Measurements from ENCODE around the gene ADAM10.

Gene ADAM10

DNA sequence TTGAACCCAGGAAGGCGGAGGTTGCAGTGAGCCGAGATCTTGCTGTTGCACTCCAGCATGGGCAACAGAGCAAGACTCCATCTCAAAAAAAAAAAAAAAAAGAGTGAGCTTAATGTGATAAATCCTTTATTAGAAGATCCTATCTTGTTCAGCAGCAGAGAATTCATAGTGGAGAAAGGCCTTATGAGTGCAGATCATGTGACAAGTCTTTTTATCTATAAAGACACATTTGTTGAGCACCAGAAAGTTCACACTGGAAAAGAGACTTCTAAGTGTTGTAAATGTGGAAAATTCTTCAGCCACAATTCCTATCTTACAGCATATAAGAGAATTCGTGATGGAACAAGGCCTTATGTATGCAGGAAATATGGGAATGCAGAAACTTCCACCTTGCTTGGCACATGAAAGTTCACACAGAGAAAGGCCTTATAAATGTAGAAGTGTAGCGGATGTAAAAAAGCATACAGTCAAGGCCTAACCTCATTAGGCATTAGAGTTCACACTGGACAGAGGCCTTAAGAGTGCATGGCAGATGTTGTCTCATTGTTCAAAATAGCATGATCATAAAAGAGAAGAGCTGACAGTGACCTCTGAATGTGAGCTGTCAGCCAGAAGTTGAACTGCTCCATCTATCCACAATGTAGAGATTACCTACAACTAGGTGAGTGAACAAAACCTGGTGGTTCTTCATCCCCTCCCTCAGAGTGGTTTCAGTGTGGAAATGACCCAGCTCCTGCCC, 16.7 kb downstream of the ADAM10 start:
- Histone ChIP-seq H3K9ac (ENCODE audit: low read depth, low read length, poor library complexity) (no peak overlapping the region), H3K9me3 (replicated peaks in 1 of 2; ENCODE audit: control insufficient read depth in 2 of 2, insufficient read depth in 1 of 2, low read depth in 1 of 2, low read length in 2 of 2) (peaks cover 0 to 2% of the 10 kb centered on the region in 2 donors), H4K8ac (ENCODE audit: low read depth, low read length) (no peak overlapping the region), H3K79me1 (ENCODE audit: low read depth, low read length) (no peaks in the 10 kb centered on the region), H2AFZ (ENCODE audit: low read length) (no peak overlapping the region), H2BK12ac (ENCODE audit: low read length) (no peak overlapping the region), H3K4me1 (ENCODE audit: control insufficient read depth in 2 of 2, insufficient read depth in 1 of 2, low read depth in 1 of 2, low read length in 2 of 2) (peaks cover 0 to 2% of the 10 kb centered on the region in 2 donors), H3K4me2 (ENCODE audit: insufficient read depth, low read length, poor library complexity, severe bottlenecking) (no peak overlapping the region), H3K36me3 (replicated peaks in 1 of 2; ENCODE audit: control insufficient read depth in 2 of 2, insufficient read depth in 2 of 2, low read length in 2 of 2) (peaks cover 0 to 10% of the 10 kb centered on the region in 2 donors), H3K14ac (ENCODE audit: low read length) (no peak overlapping the region), H2BK120ac (ENCODE audit: low read depth, low read length) (no peak overlapping the region), H3K18ac (ENCODE audit: low read length) (no peak overlapping the region), H3K27me3 (ENCODE audit: control insufficient read depth in 3 of 3, insufficient read depth in 3 of 3, low read depth in 1 of 3, low read length in 3 of 3) (no peaks in the 10 kb centered on the region), H3K27ac (replicated peaks; ENCODE audit: low read length) (no peak overlapping the region), H4K91ac (ENCODE audit: low read depth, low read length, poor library complexity) (no peak overlapping the region), H3K23ac (ENCODE audit: low read depth, low read length, poor library complexity) (no peak overlapping the region), H3K4ac (ENCODE audit: low read length) (no peak overlapping the region), H2BK5ac (ENCODE audit: low read length) (no peak overlapping the region), H3K4me3 (ENCODE audit: low read length in 2 of 2) (no peak overlapping the region), H2BK15ac (ENCODE audit: low read length) (no peak overlapping the region), H2AK5ac (ENCODE audit: low read depth, low read length) (no peak overlapping the region)
- no CpG with 5 or more reads among the region's 4 CpGs for WGBS, 2 donors (ENCODE audit: extremely low coverage in 2 of 2, insufficient read length in 2 of 2, insufficient replicate concordance in 1 of 2)
- no peak for DNase-seq (ENCODE audit: low spot score)

DNA sequence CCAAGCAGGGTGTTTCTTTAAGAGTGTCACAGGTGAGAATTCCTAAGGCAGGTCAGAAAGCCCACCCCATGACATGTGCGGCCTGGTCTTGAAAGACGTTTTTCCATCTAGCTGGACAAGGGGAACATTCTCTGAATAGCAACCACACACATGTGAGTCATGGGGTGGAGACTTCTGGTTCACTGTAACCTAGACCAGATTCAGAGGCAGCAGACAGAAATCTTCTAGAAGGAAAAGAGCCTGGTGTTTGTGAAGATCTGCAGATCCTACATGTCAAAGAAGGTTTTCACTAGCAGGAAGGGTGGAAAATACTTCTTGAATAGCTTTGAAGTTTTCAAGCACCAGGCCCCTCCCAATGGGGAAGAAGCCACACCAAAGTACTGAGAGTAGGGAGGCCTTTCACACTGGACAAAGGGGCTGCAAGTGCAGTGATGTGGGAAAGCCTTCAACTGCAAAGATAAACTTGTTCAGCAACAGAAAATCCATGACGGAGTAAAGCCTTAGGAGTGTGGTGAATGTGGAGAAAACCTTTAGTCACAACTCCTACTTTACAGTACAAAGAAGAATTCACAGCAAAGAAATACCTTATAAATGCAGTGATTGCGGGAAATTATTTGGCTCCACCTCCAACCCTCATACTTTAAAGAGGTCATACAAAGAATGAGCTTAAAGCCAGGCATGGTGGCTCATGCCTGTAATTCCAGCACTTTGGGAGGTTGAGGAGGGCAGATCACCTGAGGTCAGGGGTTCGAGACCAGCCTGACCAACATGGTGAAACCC, 17.6 kb downstream of the ADAM10 start:
- no CpG with 5 or more reads among the region's 5 CpGs for WGBS, 2 donors (ENCODE audit: extremely low coverage in 2 of 2, insufficient read length in 2 of 2, insufficient replicate concordance in 1 of 2)
- no peak for DNase-seq (ENCODE audit: low spot score)

DNA sequence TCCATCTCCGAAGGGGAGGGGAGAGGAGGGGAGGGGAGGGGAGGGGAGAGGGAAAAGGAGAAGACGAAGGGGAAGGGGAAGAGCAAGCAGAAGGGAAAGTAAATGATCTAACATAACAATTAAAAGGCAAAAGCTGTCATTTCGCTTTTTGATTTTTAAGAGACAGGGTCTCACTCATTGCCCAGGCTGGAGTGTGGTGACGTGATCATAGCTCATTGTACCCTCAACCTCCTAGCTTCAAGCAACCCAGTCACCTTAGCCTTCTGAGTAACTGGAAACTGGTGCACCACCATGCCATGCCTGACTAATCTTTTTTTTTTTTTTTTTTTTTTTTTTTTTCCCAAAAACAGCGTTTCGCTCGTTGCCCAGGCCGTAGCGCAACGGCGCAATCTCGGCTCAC, 22.6 kb downstream of the ADAM10 start:
- H2BK12ac ChIP-seq (ENCODE audit: low read length) = no peak overlapping the region
- no peak overlapping the region for H3K18ac ChIP-seq (ENCODE audit: low read length)
- no peak overlapping the region for H3K14ac ChIP-seq (ENCODE audit: low read length)
- no peak overlapping the region for H2BK15ac ChIP-seq (ENCODE audit: low read length)
- no peak overlapping the region for H2AK5ac ChIP-seq (ENCODE audit: low read depth, low read length)
- no peak overlapping the region for H4K91ac ChIP-seq (ENCODE audit: low read depth, low read length, poor library complexity)
- no peak overlapping the region for H4K8ac ChIP-seq (ENCODE audit: low read depth, low read length)
- H3K79me1 ChIP-seq (ENCODE audit: low read depth, low read length) = peaks cover 2% of the 10 kb centered on the region
- H2BK120ac ChIP-seq (ENCODE audit: low read depth, low read length) = no peak overlapping the region
- H3K4me1 ChIP-seq (ENCODE audit: control insufficient read depth in 2 of 2, insufficient read depth in 1 of 2, low read depth in 1 of 2, low read length in 2 of 2) = no peaks in the 10 kb centered on the region
- no peak overlapping the region for H3K4ac ChIP-seq (ENCODE audit: low read length)
- no peaks in the 10 kb centered on the region for H3K27me3 ChIP-seq (ENCODE audit: control insufficient read depth in 3 of 3, insufficient read depth in 3 of 3, low read depth in 1 of 3, low read length in 3 of 3)
- no peak overlapping the region for H3K23ac ChIP-seq (ENCODE audit: low read depth, low read length, poor library complexity)
- H3K36me3 ChIP-seq (replicated peaks in 1 of 2; ENCODE audit: control insufficient read depth in 2 of 2, insufficient read depth in 2 of 2, low read length in 2 of 2) = peaks cover 0 to 7% of the 10 kb centered on the region in 2 donors
- no peak overlapping the region for H2AFZ ChIP-seq (ENCODE audit: low read length)
- WGBS, 2 donors (ENCODE audit: extremely low coverage in 2 of 2, insufficient read length in 2 of 2, insufficient replicate concordance in 1 of 2) = no CpG with 5 or more reads among the region's 12 CpGs
- H2BK5ac ChIP-seq (ENCODE audit: low read length) = no peak overlapping the region
- no peak overlapping the region for H3K4me3 ChIP-seq (ENCODE audit: low read length in 2 of 2)
- peaks cover 0 to 2% of the 10 kb centered on the region in 2 donors for H3K9me3 ChIP-seq (replicated peaks in 1 of 2; ENCODE audit: control insufficient read depth in 2 of 2, insufficient read depth in 1 of 2, low read depth in 1 of 2, low read length in 2 of 2)
- no peak overlapping the region for H3K9ac ChIP-seq (ENCODE audit: low read depth, low read length, poor library complexity)
- no peak for DNase-seq (ENCODE audit: low spot score)
- H3K4me2 ChIP-seq (ENCODE audit: insufficient read depth, low read length, poor library complexity, severe bottlenecking) = no peak overlapping the region
- H3K27ac ChIP-seq (replicated peaks; ENCODE audit: low read length) = no peak overlapping the region

More for the DNA sequence above, 17.6 kb downstream of the ADAM10 start:
- Histone ChIP-seq H2AK5ac (ENCODE audit: low read depth, low read length) (no peak overlapping the region), H3K27me3 (ENCODE audit: control insufficient read depth in 3 of 3, insufficient read depth in 3 of 3, low read depth in 1 of 3, low read length in 3 of 3) (no peaks in the 10 kb centered on the region), H3K4ac (ENCODE audit: low read length) (no peak overlapping the region), H3K18ac (ENCODE audit: low read length) (peak overlapping the region; percentile 13), H4K8ac (ENCODE audit: low read depth, low read length) (no peak overlapping the region), H2BK120ac (ENCODE audit: low read depth, low read length) (no peak overlapping the region), H4K91ac (ENCODE audit: low read depth, low read length, poor library complexity) (no peak overlapping the region), H3K36me3 (replicated peaks in 1 of 2; ENCODE audit: control insufficient read depth in 2 of 2, insufficient read depth in 2 of 2, low read length in 2 of 2) (peaks cover 0 to 10% of the 10 kb centered on the region in 2 donors), H2AFZ (ENCODE audit: low read length) (no peak overlapping the region), H3K9me3 (replicated peaks in 1 of 2; ENCODE audit: control insufficient read depth in 2 of 2, insufficient read depth in 1 of 2, low read depth in 1 of 2, low read length in 2 of 2) (peaks cover 0 to 2% of the 10 kb centered on the region in 2 donors), H3K14ac (ENCODE audit: low read length) (no peak overlapping the region), H3K27ac (replicated peaks; ENCODE audit: low read length) (peak overlapping the region; percentile 23), H3K23ac (ENCODE audit: low read depth, low read length, poor library complexity) (no peak overlapping the region), H2BK12ac (ENCODE audit: low read length) (no peak overlapping the region), H3K79me1 (ENCODE audit: low read depth, low read length) (no peaks in the 10 kb centered on the region), H3K9ac (ENCODE audit: low read depth, low read length, poor library complexity) (no peak overlapping the region), H3K4me2 (ENCODE audit: insufficient read depth, low read length, poor library complexity, severe bottlenecking) (no peak overlapping the region), H2BK15ac (ENCODE audit: low read length) (no peak overlapping the region), H2BK5ac (ENCODE audit: low read length) (no peak overlapping the region), H3K4me1 (ENCODE audit: control insufficient read depth in 2 of 2, insufficient read depth in 1 of 2, low read depth in 1 of 2, low read length in 2 of 2) (peaks cover 0 to 2% of the 10 kb centered on the region in 2 donors), H3K4me3 (ENCODE audit: low read length in 2 of 2) (no peak overlapping the region)

DNA sequence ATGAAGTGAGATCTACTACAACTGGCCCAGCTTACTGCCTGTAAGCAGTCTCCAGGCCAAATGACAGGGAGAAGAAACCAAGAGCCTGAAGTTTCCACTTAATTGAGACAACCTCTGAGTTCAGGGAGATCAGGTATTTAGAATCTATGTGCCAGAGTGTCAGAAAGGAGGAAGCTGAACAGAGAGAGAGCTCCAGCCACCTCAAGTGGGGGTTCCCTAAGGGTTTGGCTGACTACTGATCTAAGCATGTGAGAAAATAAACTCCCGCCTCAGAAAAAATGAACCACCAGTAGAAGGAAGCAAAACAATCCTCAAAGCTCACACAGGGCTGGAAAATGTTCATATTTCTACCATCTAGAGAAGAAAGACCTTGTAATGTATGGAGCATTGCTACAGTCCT, 25.0 kb downstream of the ADAM10 start:
- Histone ChIP-seq H3K14ac (ENCODE audit: low read length) (no peak overlapping the region), H2BK12ac (ENCODE audit: low read length) (no peak overlapping the region), H2BK120ac (ENCODE audit: low read depth, low read length) (no peak overlapping the region), H2BK5ac (ENCODE audit: low read length) (no peak overlapping the region), H2AFZ (ENCODE audit: low read length) (no peak overlapping the region), H3K9ac (ENCODE audit: low read depth, low read length, poor library complexity) (no peak overlapping the region), H3K4ac (ENCODE audit: low read length) (no peak overlapping the region), H3K79me1 (ENCODE audit: low read depth, low read length) (peaks cover 2% of the 10 kb centered on the region), H3K4me1 (ENCODE audit: control insufficient read depth in 2 of 2, insufficient read depth in 1 of 2, low read depth in 1 of 2, low read length in 2 of 2) (no peaks in the 10 kb centered on the region), H3K18ac (ENCODE audit: low read length) (no peak overlapping the region), H3K23ac (ENCODE audit: low read depth, low read length, poor library complexity) (no peak overlapping the region), H4K8ac (ENCODE audit: low read depth, low read length) (no peak overlapping the region), H3K4me2 (ENCODE audit: insufficient read depth, low read length, poor library complexity, severe bottlenecking) (no peak overlapping the region), H2AK5ac (ENCODE audit: low read depth, low read length) (no peak overlapping the region), H3K4me3 (ENCODE audit: low read length in 2 of 2) (no peak overlapping the region), H3K27ac (replicated peaks; ENCODE audit: low read length) (no peak overlapping the region), H4K91ac (ENCODE audit: low read depth, low read length, poor library complexity) (no peak overlapping the region), H3K9me3 (replicated peaks in 1 of 2; ENCODE audit: control insufficient read depth in 2 of 2, insufficient read depth in 1 of 2, low read depth in 1 of 2, low read length in 2 of 2) (peaks cover 0 to 10% of the 10 kb centered on the region in 2 donors), H2BK15ac (ENCODE audit: low read length) (no peak overlapping the region), H3K36me3 (replicated peaks in 1 of 2; ENCODE audit: control insufficient read depth in 2 of 2, insufficient read depth in 2 of 2, low read length in 2 of 2) (peaks cover 0 to 4% of the 10 kb centered on the region in 2 donors), H3K27me3 (ENCODE audit: control insufficient read depth in 3 of 3, insufficient read depth in 3 of 3, low read depth in 1 of 3, low read length in 3 of 3) (no peaks in the 10 kb centered on the region)
- no CpG with 5 or more reads among the region's 1 CpG for WGBS, 2 donors (ENCODE audit: extremely low coverage in 2 of 2, insufficient read length in 2 of 2, insufficient replicate concordance in 1 of 2)
- DNase-seq (ENCODE audit: low spot score) = no peak
